SK-N-MC (cell line): Measurements from ENCODE around the gene IL4R.

Source experiments
- EZH2 ChIP-seq: fragments of 200-600 bp; sonication (generic); IDR thresholded peaks from one replicate; pipeline ENCODE4 v1.6.1; 2017; ENCODE audit warnings: antibody characterized with exemption
- FOXP2 ChIP-seq: optimal IDR thresholded peaks from 2 replicates; pipeline ENCODE3; 2011; ENCODE audit warnings: mild to moderate bottlenecking, moderate library complexity; ENCODE audit not compliant: insufficient read depth; ENCODE audit errors: extremely low read length, control extremely low read depth
- POLR2AphosphoS5 ChIP-seq: IDR thresholded peaks from 2 replicates; pipeline ENCODE4 v1.6.1; 2012; ENCODE audit warnings: mild to moderate bottlenecking, low read depth, low read length, borderline replicate concordance

- TF ChIP-seq POLR2AphosphoS5 (no peak), EZH2 (no peak), FOXP2 (no peak)
Measured at GRCh38 chr16:27346819-27347218, 33.0 kb downstream of the IL4R start.
